ENCODE measurements around the gene FMN1.

The FMN1 gene

DNA sequence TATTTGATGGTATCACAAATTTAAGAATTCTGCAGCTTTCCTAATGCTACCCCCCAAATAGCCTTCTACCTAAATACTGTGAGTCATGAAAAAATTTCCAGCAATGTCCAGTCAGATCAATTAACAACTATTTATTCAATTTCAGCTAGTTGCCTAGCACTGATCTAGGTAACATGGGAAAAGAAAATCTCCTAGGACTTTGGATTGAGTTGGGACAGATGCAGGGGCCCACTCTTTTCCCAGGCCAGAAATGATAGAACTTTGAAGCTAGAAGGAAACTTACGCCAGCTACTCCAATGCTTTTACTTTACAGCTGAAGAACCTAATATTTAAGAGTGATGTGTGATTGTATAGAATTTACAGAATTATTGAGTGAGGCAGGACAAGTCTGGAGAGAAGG lies 196.3 kb downstream of the FMN1 start:
- Histone ChIP-seq H3K36me3 (no peaks in the 10 kb centered on the region), H3K27me3 (ENCODE audit: insufficient read depth, low read depth, severe bottlenecking) (no peaks in the 10 kb centered on the region), H3K9me3 (ENCODE audit: severe bottlenecking) (peaks cover 3% of the 10 kb centered on the region), H3K27ac (no peak overlapping the region), H3K4me3 (ENCODE audit: low read depth, low read length) (no peak overlapping the region)
- TF ChIP-seq, protein P1, sequence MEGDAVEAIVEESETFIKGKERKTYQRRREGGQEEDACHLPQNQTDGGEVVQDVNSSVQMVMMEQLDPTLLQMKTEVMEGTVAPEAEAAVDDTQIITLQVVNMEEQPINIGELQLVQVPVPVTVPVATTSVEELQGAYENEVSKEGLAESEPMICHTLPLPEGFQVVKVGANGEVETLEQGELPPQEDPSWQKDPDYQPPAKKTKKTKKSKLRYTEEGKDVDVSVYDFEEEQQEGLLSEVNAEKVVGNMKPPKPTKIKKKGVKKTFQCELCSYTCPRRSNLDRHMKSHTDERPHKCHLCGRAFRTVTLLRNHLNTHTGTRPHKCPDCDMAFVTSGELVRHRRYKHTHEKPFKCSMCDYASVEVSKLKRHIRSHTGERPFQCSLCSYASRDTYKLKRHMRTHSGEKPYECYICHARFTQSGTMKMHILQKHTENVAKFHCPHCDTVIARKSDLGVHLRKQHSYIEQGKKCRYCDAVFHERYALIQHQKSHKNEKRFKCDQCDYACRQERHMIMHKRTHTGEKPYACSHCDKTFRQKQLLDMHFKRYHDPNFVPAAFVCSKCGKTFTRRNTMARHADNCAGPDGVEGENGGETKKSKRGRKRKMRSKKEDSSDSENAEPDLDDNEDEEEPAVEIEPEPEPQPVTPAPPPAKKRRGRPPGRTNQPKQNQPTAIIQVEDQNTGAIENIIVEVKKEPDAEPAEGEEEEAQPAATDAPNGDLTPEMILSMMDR (IDR thresholded peaks at IDR 0.05; ENCODE audit: low read depth, low read length), result no peak
- DNase-seq, result no peak

DNA sequence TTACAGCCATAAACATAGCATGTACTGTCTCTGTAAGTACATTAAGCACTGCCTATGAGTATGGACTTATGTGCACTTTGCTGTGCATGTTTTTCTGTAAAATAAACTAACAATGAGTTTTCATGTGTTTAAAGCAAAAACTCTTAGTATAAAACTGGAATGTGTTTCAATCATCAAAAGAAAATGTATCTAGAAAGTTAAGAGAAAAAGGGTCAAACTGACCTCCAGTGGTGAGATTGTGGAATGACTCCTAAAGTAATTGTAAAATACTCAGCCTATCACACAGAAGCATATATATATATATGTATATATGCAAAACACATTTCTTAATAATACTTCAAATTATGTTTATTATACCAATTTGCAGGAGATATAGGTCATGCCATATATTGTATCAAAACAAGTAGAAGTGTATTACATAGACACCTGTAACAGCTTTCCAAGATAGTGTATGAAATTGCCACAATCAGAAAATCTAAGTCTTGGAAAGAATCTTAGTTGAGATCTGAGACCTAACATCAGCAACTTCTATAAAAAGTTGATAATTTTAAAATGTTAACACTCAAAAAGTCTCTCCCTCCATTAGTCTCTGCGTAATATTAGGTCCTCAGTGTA lies 199.6 kb downstream of the FMN1 start:
- Histone ChIP-seq H3K36me3 (no peaks in the 10 kb centered on the region), H3K4me3 (ENCODE audit: low read depth, low read length) (no peak overlapping the region), H3K27ac (no peak overlapping the region), H3K27me3 (ENCODE audit: insufficient read depth, low read depth, severe bottlenecking) (no peaks in the 10 kb centered on the region), H3K9me3 (ENCODE audit: severe bottlenecking) (peaks cover 2% of the 10 kb centered on the region)
- DNase-seq, result no peak
- TF ChIP-seq, protein P1 (IDR thresholded peaks at IDR 0.05; ENCODE audit: low read depth, low read length), result no peak

DNA sequence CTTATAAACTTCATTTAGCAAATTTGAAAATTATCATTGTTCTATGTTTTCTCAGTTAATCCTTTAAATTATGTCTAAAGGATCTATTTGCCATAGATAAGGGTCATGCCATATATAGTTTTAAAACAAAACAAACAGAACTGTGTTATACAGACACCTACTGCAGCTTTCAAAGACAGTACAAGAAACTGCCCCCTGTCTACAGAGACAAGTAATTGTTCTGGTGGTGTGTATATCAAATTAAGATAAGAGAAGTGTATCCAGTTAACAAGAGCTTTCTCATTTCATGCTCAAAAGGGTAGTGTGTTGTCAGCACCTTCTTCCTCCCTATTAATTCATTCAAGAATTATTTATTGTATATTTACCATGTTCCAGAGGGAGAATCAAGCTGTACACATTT lies 201.2 kb downstream of the FMN1 start:
- TF ChIP-seq, protein P1 (IDR thresholded peaks at IDR 0.05; ENCODE audit: low read depth, low read length), result no peak
- no peak for DNase-seq

DNA sequence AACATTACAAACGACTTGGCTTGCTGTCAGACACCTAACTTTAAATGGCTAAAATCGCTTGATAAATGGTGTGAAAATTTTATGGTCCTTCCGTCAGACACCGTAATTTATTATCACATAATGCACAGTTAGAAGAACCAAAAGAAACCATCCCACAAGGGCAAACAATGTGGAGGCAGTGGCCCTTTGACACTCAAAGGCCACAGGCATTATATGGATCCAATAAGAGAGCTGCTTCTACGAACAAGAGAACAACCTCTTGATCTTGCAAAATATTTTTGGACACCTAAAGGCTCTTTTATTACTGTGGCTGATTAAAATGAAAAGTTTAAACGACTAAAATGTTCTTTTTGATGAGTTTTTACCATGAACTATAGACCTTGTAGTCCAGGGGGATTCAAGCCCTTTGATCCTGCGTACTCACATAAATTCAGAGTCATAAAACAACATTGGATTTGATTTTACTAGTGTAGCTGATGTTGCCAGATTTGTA lies 202.8 kb downstream of the FMN1 start:
- Histone ChIP-seq H3K9me3 (ENCODE audit: severe bottlenecking) (no peaks in the 10 kb centered on the region), H3K27ac (no peak overlapping the region), H3K4me3 (ENCODE audit: low read depth, low read length) (no peak overlapping the region), H3K36me3 (no peaks in the 10 kb centered on the region), H3K27me3 (ENCODE audit: insufficient read depth, low read depth, severe bottlenecking) (no peaks in the 10 kb centered on the region)
- DNase-seq, result no peak
- TF ChIP-seq, protein P1 (IDR thresholded peaks at IDR 0.05; ENCODE audit: low read depth, low read length), result no peak

More for the DNA sequence above, 201.2 kb downstream of the FMN1 start:
- Histone ChIP-seq H3K36me3 (no peaks in the 10 kb centered on the region), H3K27ac (no peak overlapping the region), H3K4me3 (ENCODE audit: low read depth, low read length) (no peak overlapping the region), H3K27me3 (ENCODE audit: insufficient read depth, low read depth, severe bottlenecking) (no peaks in the 10 kb centered on the region), H3K9me3 (ENCODE audit: severe bottlenecking) (no peaks in the 10 kb centered on the region)

DNA sequence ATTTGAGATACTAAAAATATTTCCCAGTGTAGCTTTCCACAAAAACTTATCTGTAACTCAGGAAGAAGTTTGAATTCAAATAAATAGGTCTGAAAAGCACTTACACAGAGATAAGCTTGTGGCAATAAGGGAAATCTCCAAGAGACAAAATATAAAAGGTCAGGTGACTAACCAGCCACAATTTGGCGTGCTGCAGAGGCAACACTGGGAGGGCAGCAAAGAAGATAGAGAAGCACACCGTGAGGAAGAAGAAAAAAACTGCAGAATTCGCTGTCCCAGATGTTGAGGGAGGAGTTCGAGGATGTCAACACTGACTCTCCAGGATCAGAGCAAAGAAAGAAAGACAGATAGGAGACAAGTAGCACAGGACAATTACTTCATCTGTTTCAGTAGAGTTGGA lies 204.4 kb downstream of the FMN1 start:
- no peak overlapping the region for H3K4me3 ChIP-seq (ENCODE audit: low read depth, low read length)
- TF ChIP-seq, protein P1 (IDR thresholded peaks at IDR 0.05; ENCODE audit: low read depth, low read length), result no peak
- no peaks in the 10 kb centered on the region for H3K27me3 ChIP-seq (ENCODE audit: insufficient read depth, low read depth, severe bottlenecking)
- no peak overlapping the region for H3K27ac ChIP-seq
- DNase-seq, result no peak
- no peaks in the 10 kb centered on the region for H3K36me3 ChIP-seq
- H3K9me3 ChIP-seq (ENCODE audit: severe bottlenecking), result no peaks in the 10 kb centered on the region

DNA sequence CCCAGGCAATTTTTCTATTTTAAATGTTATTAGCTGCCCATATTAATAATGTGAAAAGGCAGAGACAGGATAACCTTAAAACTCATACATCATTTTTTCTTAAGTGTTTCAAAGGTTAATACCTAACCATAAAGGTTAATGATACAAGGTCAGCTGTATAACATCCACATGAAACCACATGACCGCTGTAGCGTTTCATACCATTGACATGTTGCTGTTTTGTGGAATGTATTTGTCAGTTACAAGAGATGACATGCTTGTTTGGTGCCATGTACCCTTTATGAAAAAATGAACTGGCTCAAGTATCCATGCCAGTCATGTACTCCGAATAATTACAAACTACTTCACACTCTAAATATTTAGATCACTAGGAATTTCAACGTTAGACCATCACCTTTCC lies 207.4 kb downstream of the FMN1 start:
- no peak overlapping the region for H3K4me3 ChIP-seq (ENCODE audit: low read depth, low read length)
- no peaks in the 10 kb centered on the region for H3K9me3 ChIP-seq (ENCODE audit: severe bottlenecking)
- H3K27ac ChIP-seq, result no peak overlapping the region
- TF ChIP-seq, protein P1 (IDR thresholded peaks at IDR 0.05; ENCODE audit: low read depth, low read length), result no peak
- no peak for DNase-seq
- no peaks in the 10 kb centered on the region for H3K27me3 ChIP-seq (ENCODE audit: insufficient read depth, low read depth, severe bottlenecking)
- no peaks in the 10 kb centered on the region for H3K36me3 ChIP-seq

Data from WERI-Rb-1 (cell line).